Transverse colon (tissue), 4 donors: Measurements from ENCODE around the gene APBB3. TPM values are rescaled to one million over a fixed set of nuclear protein-coding genes. Genes with fewer than 3 reads are reported as not detected.
A peak's percentile ranks its signal among the peaks of the same experiment; 100 is the strongest.

Experiments used
- DNase-seq: peaks from one replicate; pipeline ENCODE4 v3.0.0-alpha.2; 2019
- H3K27ac ChIP-seq, 4 donors: fragments of 200-600 bp; sonication (generic); 2 replicates each; pipeline ENCODE4 v1.5.1; 2016 to 2018; ENCODE audit warnings: inconsistent platforms in 4 of 4
- H3K27me3 ChIP-seq: fragments of 200-600 bp; sonication (generic); 2 replicates; pipeline ENCODE4 v1.5.1; 2017; ENCODE audit warnings: inconsistent platforms
- H3K36me3 ChIP-seq, 4 donors: fragments of 200-600 bp; sonication (generic); 2 replicates each; pipeline ENCODE4 v1.5.1; 2017 to 2019; ENCODE audit warnings: inconsistent platforms in 4 of 4
- H3K4me1 ChIP-seq, 4 donors: fragments of 200-600 bp; sonication (generic); 2 replicates each; pipeline ENCODE4 v1.5.1; 2017 to 2020; ENCODE audit warnings: inconsistent platforms in 4 of 4
- H3K4me3 ChIP-seq, 4 donors: fragments of 200-600 bp; sonication (generic); 1 replicate in 1 of 4; 2 replicates in 3 of 4; pipeline versions ENCODE4 v1.5.1 to v1.6.1; 2017 to 2019; ENCODE audit warnings: inconsistent platforms in 4 of 4
- H3K9me3 ChIP-seq, 2 donors: fragments of 200-600 bp; sonication (generic); 2 replicates each; pipeline ENCODE4 v1.5.1; 2017 to 2019; ENCODE audit warnings: inconsistent platforms in 2 of 2
- CTCF ChIP-seq, 5 experiments: fragments of 200-600 bp in 3 of 5; fragments of 450-650 bp in 2 of 5; sonication (generic) in 3 of 5; IDR thresholded peaks; 1 replicate in 2 of 5; 2 replicates in 3 of 5; pipeline ENCODE4 v1.5.1; 2016 to 2017; ENCODE audit warnings: antibody characterized with exemption in 5 of 5, inconsistent platforms in 3 of 5, mild to moderate bottlenecking in 2 of 5, moderate library complexity in 1 of 5
- EP300 ChIP-seq: sonication (generic); formaldehyde crosslinking; IDR thresholded peaks from one replicate; pipeline ENCODE4 v1.6.1; 2017; ENCODE audit warnings: antibody characterized with exemption, low read depth
- POLR2A ChIP-seq: fragments of 450-650 bp; IDR thresholded peaks from one replicate; pipeline ENCODE4 v1.6.1; 2016; ENCODE audit warnings: antibody characterized with exemption, mild to moderate bottlenecking, moderate library complexity
- POLR2AphosphoS5 ChIP-seq, 3 donors: sonication (generic); formaldehyde crosslinking; IDR thresholded peaks; one replicate each; pipeline ENCODE4 v1.6.1; 2016; ENCODE audit warnings: antibody characterized with exemption in 3 of 3
- WGBS, 2 donors: methylation state at CpG; one replicate each; pipeline ENCODE4 v1.1.5; 2018; ENCODE audit warnings: low coverage in 1 of 2; 5-methylcytosine and 5-hydroxymethylcytosine counted together
- in situ Hi-C, 4 donors: fragments of 200-750 bp; cut with MboI; loops; one replicate each; pipeline versions ENCODE4 v1.15.0 to v1.15.1; 2017; ENCODE audit warnings: low sequenced_read_pairs in 3 of 4, low pct_ligation_motif_present in 1 of 4, low pct_unique_long_range_greater_than_20kb in 1 of 4
- intact Hi-C: fragments of 100-400 bp; cut with DNase I; formaldehyde crosslinking; loops from one replicate; pipeline ENCODE4 v1.15.1; 2023; ENCODE audit warnings: low total_unique reads
- total RNA-seq, 4 donors: library from RNA; depleted of rRNA; stranded (reverse); fragments of >200 nt; gene quantifications; one replicate each; pipeline ENCODE4 v1.1.0, GENCODE V29; 2016

APBB3 gene
- total RNA-seq, 4 donors from 2014 or later, result 20.1 to 42.5 (median 37.4) TPM

GRCh38 chr5:140575309-140575708 is 10.9 kb upstream of the APBB3 start:
- no peaks in the 10 kb centered on the region for H3K9me3 ChIP-seq
- TF ChIP-seq EP300 (no peak), CTCF (IDR thresholded peaks at IDR 0.05) (peak; percentile 18 to 68 (median 52)), POLR2AphosphoS5 (IDR thresholded peaks at IDR 0.05) (no peak), POLR2A (no peak)
- peak; percentile 71 for DNase-seq
- peak overlapping the region in 2 of 4 donors; percentile 20 to 57 for H3K27ac ChIP-seq
- H3K36me3 ChIP-seq, result no peaks in the 10 kb centered on the region
- 40 to 84% methylated on average over 1 to 8 of the region's 8 CpGs for WGBS, 2 donors
- in situ Hi-C loops (loop anchor here in 1 of 4 donors (10.0 kb wide), 1 partner anchor 59 kb away; the partner anchor contains the start of genes CD14 and TMCO6), intact Hi-C loops (loop anchor here (5.0 kb wide), 1 partner anchor 1007 kb away; no protein-coding TSS in a partner anchor)
- H3K27me3 ChIP-seq, result no peaks in the 10 kb centered on the region
- no peak overlapping the region for H3K4me3 ChIP-seq
- peaks cover 0 to 25% (median 6%) of the 10 kb centered on the region in 4 donors for H3K4me1 ChIP-seq

GRCh38 chr5:140574165-140574564 is 9.8 kb upstream of the APBB3 start:
- WGBS, 2 donors, result 42 to 80% methylated on average over 1 to 3 of the region's 3 CpGs
- in situ Hi-C loops (loop anchor here in 2 of 4 donors (10.0 to 25.0 kb wide), 2 partner anchors 61 to 88 kb away; partner anchors contain the start of genes CD14 (in 1 of the 2), DND1 (in 1 of the 2), TMCO6 (in 1 of the 2) and WDR55 (in 1 of the 2)), intact Hi-C loops (no loop called here)
- H3K36me3 ChIP-seq, result no peaks in the 10 kb centered on the region
- TF ChIP-seq POLR2AphosphoS5 (IDR thresholded peaks at IDR 0.05) (no peak), CTCF (IDR thresholded peaks at IDR 0.05) (no peak), POLR2A (no peak), EP300 (no peak)
- no peaks in the 10 kb centered on the region for H3K27me3 ChIP-seq
- no peak for DNase-seq
- no peaks in the 10 kb centered on the region for H3K9me3 ChIP-seq
- H3K27ac ChIP-seq, result no peak overlapping the region
- no peak overlapping the region for H3K4me3 ChIP-seq
- peaks cover 0 to 35% (median 6%) of the 10 kb centered on the region in 4 donors for H3K4me1 ChIP-seq

- WGBS, 2 donors, result 95% methylated on average over 7 of the region's 7 CpGs; no CpG with 5 or more reads in 1 of the 2 donors
- H3K27me3 ChIP-seq, result no peaks in the 10 kb centered on the region
- DNase-seq, result no peak
- no peaks in the 10 kb centered on the region for H3K36me3 ChIP-seq
- no peak overlapping the region for H3K4me3 ChIP-seq
- peaks cover 0 to 40% (median 8%) of the 10 kb centered on the region in 4 donors for H3K4me1 ChIP-seq
- TF ChIP-seq POLR2AphosphoS5 (IDR thresholded peaks at IDR 0.05) (no peak), CTCF (IDR thresholded peaks at IDR 0.05) (no peak), POLR2A (no peak), EP300 (no peak)
- H3K9me3 ChIP-seq, result no peaks in the 10 kb centered on the region
- H3K27ac ChIP-seq, result no peak overlapping the region
- intact Hi-C loops, result no loop called here
- in situ Hi-C loops, result loop anchor here in 2 of 4 donors (10.0 to 25.0 kb wide), 2 partner anchors 61 to 89 kb away; partner anchors contain the start of genes CD14 (in 1 of the 2), DND1 (in 1 of the 2), TMCO6 (in 1 of the 2) and WDR55 (in 1 of the 2)
Measured at GRCh38 chr5:140573683-140574082, 9.3 kb upstream of the APBB3 start.

GRCh38 chr5:140571105-140571504 is 6.7 kb upstream of the APBB3 start:
- H3K9me3 ChIP-seq, result no peaks in the 10 kb centered on the region
- peaks cover under 1 to 40% (median 7%) of the 10 kb centered on the region in 4 donors for H3K4me1 ChIP-seq
- no peak for DNase-seq
- intact Hi-C loops (no loop called here), in situ Hi-C loops (loop anchor here in 2 of 4 donors (10.0 to 25.0 kb wide), 2 partner anchors 64 to 91 kb away; partner anchors contain the start of genes CD14 (in 1 of the 2), DND1 (in 1 of the 2), TMCO6 (in 1 of the 2) and WDR55 (in 1 of the 2))
- peaks cover 0 to 10% (median 0%) of the 10 kb centered on the region in 4 donors for H3K36me3 ChIP-seq
- 86% methylated on average over 5 of the region's 5 CpGs; no CpG with 5 or more reads in 1 of the 2 donors for WGBS, 2 donors
- TF ChIP-seq CTCF (IDR thresholded peaks at IDR 0.05) (no peak), POLR2A (no peak), EP300 (no peak), POLR2AphosphoS5 (IDR thresholded peaks at IDR 0.05) (no peak)
- peak overlapping the region; percentile 19 to 69 (median 50) for H3K27ac ChIP-seq
- no peaks in the 10 kb centered on the region for H3K27me3 ChIP-seq
- H3K4me3 ChIP-seq, result no peak overlapping the region
